ENCODE results near the gene SPATA2. TPM values are rescaled to one million over a fixed set of nuclear protein-coding genes. Genes with fewer than 3 reads are reported as not detected.

The SPATA2 gene
- total and polyA plus RNA-seq, 2 experiments from 2014 or later: 5.3 to 9.3 TPM

GRCh38 chr20:49865559-49865958 lies 49.8 kb downstream of the SPATA2 start:
- H3K4me3 ChIP-seq: no peak overlapping the region
- no peak overlapping the region for H3K4me3 Mint-ChIP-seq
- peaks cover 3% of the 10 kb centered on the region; the same call in 1 of the 2 replicates for H3F3A ChIP-seq (replicated peaks; ENCODE audit: low read depth)
- no peak overlapping the region for H3K27ac Mint-ChIP-seq
- no peaks in the 10 kb centered on the region for H3K79me2 ChIP-seq (replicated peaks; ENCODE audit: insufficient read depth)
- H3K4me1 Mint-ChIP-seq: peaks cover 24% of the 10 kb centered on the region
- TF ChIP-seq ZNF331 (CRISPR knock-in tag; IDR thresholded peaks at IDR 0.05; ENCODE audit: low read depth): no peak
- no peak for TF ChIP-seq NANOG (IDR thresholded peaks at IDR 0.05; ENCODE audit: borderline replicate concordance)
- TF ChIP-seq EZH2phosphoT487 (IDR thresholded peaks at IDR 0.05; ENCODE audit: unreplicated experiment): no peak
- no peak for TF ChIP-seq JUNB (IDR thresholded peaks at IDR 0.05; ENCODE audit: unreplicated experiment)
- no peak for TF ChIP-seq REST (IDR thresholded peaks at IDR 0.05; ENCODE audit: unreplicated experiment)
- no peak for TF ChIP-seq ZNF114 (CRISPR knock-in tag; IDR thresholded peaks at IDR 0.05)
- no peak for TF ChIP-seq POLR2AphosphoS5 (IDR thresholded peaks at IDR 0.05; ENCODE audit: low read depth)
- TF ChIP-seq CREB1 (CRISPR knock-in tag; IDR thresholded peaks at IDR 0.05; ENCODE audit: low read depth): no peak
- no peak for TF ChIP-seq EZH2 (IDR thresholded peaks at IDR 0.05; ENCODE audit: low read depth, unreplicated experiment)
- no peaks in the 10 kb centered on the region for H3K36me3 ChIP-seq (ENCODE audit: insufficient read depth)
- no peak overlapping the region for H3K4me2 ChIP-seq
- no peak for ATAC-seq
- no peaks in the 10 kb centered on the region for H3K36me3 Mint-ChIP-seq (ENCODE audit: low read depth)
- no peak overlapping the region for H3K27ac ChIP-seq (ENCODE audit: low read depth)
- H3K27me3 ChIP-seq (ENCODE audit: insufficient read depth): no peaks in the 10 kb centered on the region
- H2AFZ ChIP-seq: no peak overlapping the region
- H4K20me1 ChIP-seq (replicated peaks; ENCODE audit: insufficient read depth): no peaks in the 10 kb centered on the region
- H3K4me1 ChIP-seq (ENCODE audit: insufficient read depth): peaks cover 7% of the 10 kb centered on the region
- no peak for DNase-seq (ENCODE audit: low spot score)
- no peaks in the 10 kb centered on the region; the same call in 2 of the 3 replicates for H3K9me3 Mint-ChIP-seq
- H3K27me3 Mint-ChIP-seq (ENCODE audit: insufficient read depth, low read depth, poor library complexity): peaks cover 13% of the 10 kb centered on the region
- H3K9me2 ChIP-seq (ENCODE audit: insufficient read depth): no peaks in the 10 kb centered on the region

- no peak overlapping the region for H2AFZ ChIP-seq
- Mint-ChIP-seq H3K27me3 (ENCODE audit: insufficient read depth, low read depth, poor library complexity) (peaks cover 11% of the 10 kb centered on the region), H3K4me1 (peaks cover 24% of the 10 kb centered on the region), H3K4me3 (no peak overlapping the region), H3K27ac (no peak overlapping the region), H3K36me3 (ENCODE audit: low read depth) (no peaks in the 10 kb centered on the region), H3K9me3 (no peaks in the 10 kb centered on the region; the same call in 2 of the 3 replicates)
- H3K9me2 ChIP-seq (ENCODE audit: insufficient read depth): no peaks in the 10 kb centered on the region
- peaks cover 7% of the 10 kb centered on the region for H3K4me1 ChIP-seq (ENCODE audit: insufficient read depth)
- no peak overlapping the region for H3K27ac ChIP-seq (ENCODE audit: low read depth)
- no peaks in the 10 kb centered on the region for H3K79me2 ChIP-seq (replicated peaks; ENCODE audit: insufficient read depth)
- H3K4me3 ChIP-seq: no peak overlapping the region
- ATAC-seq (no peak), DNase-seq (ENCODE audit: low spot score) (no peak)
- peaks cover 3% of the 10 kb centered on the region; the same call in 1 of the 2 replicates for H3F3A ChIP-seq (replicated peaks; ENCODE audit: low read depth)
- H3K36me3 ChIP-seq (ENCODE audit: insufficient read depth): no peaks in the 10 kb centered on the region
- H3K4me2 ChIP-seq: no peak overlapping the region
- no peak for TF ChIP-seq REST (IDR thresholded peaks at IDR 0.05; ENCODE audit: unreplicated experiment)
- no peak for TF ChIP-seq ZNF114 (CRISPR knock-in tag; IDR thresholded peaks at IDR 0.05)
- no peak for TF ChIP-seq CREB1 (CRISPR knock-in tag; IDR thresholded peaks at IDR 0.05; ENCODE audit: low read depth)
- no peak for TF ChIP-seq ZNF331 (CRISPR knock-in tag; IDR thresholded peaks at IDR 0.05; ENCODE audit: low read depth)
- TF ChIP-seq POLR2AphosphoS5 (IDR thresholded peaks at IDR 0.05; ENCODE audit: low read depth): no peak
- TF ChIP-seq EZH2phosphoT487 (IDR thresholded peaks at IDR 0.05; ENCODE audit: unreplicated experiment): no peak
- TF ChIP-seq STAT1 (IDR thresholded peaks at IDR 0.05; ENCODE audit: unreplicated experiment): no peak
- no peaks in the 10 kb centered on the region for H4K20me1 ChIP-seq (replicated peaks; ENCODE audit: insufficient read depth)
- H3K27me3 ChIP-seq (ENCODE audit: insufficient read depth): no peaks in the 10 kb centered on the region
Observed at GRCh38 chr20:49863666-49864065, 51.7 kb downstream of the SPATA2 start.
